ENCODE measurements around the gene PTGDR2.
"Not testable (repeated sequence)": the region's sequence is repeated elsewhere in the genome, so short reads cannot be mapped to it uniquely, and the experiment has no call there.

PTGDR2 gene

GRCh38 chr11:60840470-60841430 is 15.0 kb downstream of the PTGDR2 start:
- DNase-seq: no peak

DNA sequence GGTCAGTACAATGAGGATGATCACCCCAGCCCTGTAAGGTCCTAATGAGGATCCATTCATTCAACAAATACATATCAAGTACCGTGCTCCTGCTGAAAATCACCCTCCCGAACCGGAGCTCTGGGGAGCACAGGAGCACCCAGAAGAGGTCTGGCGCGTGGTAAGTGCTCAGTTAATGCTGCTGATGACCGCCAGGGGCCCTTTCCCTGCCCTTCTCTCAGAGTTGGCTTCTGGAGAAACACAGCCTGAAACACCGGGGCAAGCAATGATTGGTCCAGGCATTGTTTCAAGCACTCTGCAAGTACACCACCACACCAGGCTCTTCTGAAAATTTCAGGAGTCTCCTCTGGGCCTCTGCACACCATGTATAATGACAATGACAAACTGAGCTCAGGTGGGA is 17.6 kb downstream of the PTGDR2 start:
- no peak for DNase-seq

GRCh38 chr11:60836866-60837515 is 18.8 kb downstream of the PTGDR2 start:
- DNase-seq: no peak

- no peak for DNase-seq
Observed at GRCh38 chr11:60835534-60835846, 20.3 kb downstream of the PTGDR2 start.

- no peak for DNase-seq
Observed at GRCh38 chr11:60834742-60835533, 20.8 kb downstream of the PTGDR2 start.

DNA sequence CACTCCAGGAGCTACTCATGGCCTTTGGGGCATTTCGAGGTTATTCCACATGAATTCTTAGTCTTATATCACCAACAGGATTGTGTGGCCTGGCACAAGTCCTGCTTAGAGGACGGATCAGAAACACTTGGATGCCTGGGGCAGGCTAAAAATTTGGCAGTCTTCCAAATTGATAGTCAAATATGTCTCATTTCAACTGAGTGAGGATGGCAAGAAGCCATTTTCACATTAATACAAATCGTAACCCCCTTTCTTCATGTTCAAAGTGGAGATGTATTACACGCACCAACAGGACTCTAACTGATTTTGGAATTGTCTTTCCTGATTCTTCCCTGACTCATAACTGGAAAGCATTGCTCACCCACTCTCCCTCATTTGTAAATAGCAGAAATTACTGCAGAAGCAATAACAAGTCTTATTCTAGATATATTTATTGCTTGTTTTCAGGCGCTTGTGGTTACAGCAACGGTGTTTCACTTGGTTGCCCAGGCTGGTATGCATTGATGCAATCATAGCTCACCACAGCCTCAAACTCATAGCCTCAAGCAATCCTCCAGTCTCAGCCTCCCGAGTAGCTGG is 24.2 kb downstream of the PTGDR2 start:
- peak; percentile 64 for DNase-seq

DNA sequence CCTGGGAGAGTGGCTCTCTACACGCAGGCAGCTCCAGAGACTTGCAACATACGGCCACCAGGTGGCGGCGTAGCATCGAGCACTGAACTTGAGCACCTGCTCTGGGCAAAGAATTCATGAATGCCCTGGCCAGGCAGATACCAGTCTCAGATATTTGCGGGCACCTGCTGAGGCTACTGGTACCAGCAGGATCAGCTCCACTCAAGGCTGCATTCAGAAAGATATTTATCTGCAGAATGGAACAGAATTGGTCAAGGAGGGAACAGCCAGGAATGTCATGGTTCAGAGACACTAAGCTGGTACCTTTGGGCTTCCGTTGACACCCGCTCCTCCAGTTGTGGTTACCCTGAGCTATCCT is 24.6 kb downstream of the PTGDR2 start:
- peak; percentile 81 for DNase-seq

- no peak for DNase-seq
Observed at GRCh38 chr11:60830478-60831142, 25.1 kb downstream of the PTGDR2 start.

DNA sequence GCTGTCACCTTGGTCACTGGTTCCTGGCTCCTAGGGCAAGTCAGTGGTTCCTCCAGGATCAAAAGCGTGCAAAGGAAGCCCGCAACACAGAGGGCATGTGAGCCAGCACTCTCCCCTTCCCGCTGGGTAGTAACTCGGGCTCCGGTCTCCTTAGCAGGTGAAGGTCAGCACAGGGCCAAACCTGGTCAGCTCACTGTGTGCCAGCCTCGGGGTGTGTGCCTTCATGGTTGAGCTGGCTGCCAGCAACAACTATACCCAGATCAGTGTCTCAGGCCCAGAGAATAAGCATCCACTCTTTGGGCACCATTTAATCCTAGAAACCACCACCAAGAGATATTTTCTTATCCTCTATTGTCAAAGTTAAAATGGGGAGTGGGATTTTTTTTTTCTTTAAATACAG is 30.0 kb downstream of the PTGDR2 start:
- DNase-seq: no peak

- no peak for DNase-seq
Observed at GRCh38 chr11:60825118-60825517, 30.6 kb downstream of the PTGDR2 start.

DNA sequence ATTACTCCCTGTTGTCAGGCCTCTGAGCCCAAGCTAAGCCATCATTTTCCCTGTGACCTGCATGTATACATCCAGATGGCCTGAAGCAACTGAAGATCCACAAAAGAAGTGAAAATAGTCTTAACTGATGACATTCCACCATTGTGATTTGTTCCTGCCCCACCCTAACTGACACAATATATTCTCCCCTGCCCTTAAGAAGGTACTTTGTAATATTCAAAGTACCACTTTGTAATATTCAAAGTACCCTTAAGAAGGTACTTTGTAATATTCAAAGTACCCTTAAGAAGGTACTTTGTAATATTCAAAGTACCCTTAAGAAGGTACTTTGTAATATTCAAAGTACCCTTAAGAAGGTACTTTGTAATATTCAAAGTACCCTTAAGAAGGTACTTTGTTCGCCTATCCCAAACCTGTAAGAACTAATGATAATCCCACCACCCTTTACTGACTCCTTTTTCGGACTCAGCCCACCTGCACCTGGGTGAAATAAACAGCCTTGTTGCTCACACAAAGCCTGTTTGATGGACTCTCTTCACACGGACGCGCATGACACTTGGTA is 31.9 kb downstream of the PTGDR2 start:
- not testable (repeated sequence) for DNase-seq

DNA sequence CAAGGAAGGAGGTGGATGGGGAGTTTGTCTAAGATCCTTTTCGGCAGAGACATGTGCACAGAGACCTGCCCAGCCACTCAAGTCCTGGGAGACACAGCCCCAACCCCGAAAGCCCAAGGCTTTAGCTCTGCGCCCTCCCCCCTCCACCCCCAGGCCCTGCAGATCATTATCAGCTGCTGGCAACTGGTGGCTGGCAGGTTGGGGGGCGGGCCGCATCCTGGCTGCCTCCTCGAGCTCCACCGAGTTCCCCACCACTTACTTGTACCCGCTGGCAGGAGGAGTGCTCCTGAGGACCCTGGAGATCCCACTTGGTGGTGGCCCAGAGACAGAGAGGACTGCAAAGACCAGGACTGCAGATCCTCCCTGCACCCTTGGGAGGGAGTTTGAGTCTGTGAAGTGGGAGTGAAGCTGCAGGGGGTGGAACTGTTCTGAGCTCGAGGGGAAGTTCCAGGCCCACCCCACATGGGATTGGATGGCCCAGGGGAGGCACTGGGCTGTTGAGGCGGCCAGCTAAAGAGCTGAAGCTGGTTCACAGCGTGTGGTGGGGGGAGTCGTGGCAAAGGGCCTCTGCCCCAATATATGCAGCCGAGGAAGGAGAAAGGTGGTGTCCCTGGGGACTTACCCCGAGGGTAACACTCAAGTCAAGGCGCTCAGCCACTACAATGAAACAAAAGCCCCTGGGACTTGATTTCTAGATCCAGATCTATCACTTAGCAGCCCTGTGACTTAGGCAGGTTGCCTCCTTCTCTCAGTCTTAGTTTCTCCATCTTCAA is 33.7 kb downstream of the PTGDR2 start:
- no peak for DNase-seq

GRCh38 chr11:60818057-60818456 is 37.7 kb downstream of the PTGDR2 start:
- DNase-seq: no peak

- no peak for DNase-seq
Observed at GRCh38 chr11:60816590-60817157, 39.1 kb downstream of the PTGDR2 start.

- DNase-seq: no peak
Observed at GRCh38 chr11:60814112-60814511, 41.6 kb downstream of the PTGDR2 start.

- no peak for DNase-seq
Observed at GRCh38 chr11:60813324-60813723, 42.4 kb downstream of the PTGDR2 start.

GRCh38 chr11:60810569-60810968 is 45.2 kb downstream of the PTGDR2 start:
- DNase-seq: no peak

GRCh38 chr11:60810151-60810550 is 45.6 kb downstream of the PTGDR2 start:
- no peak for DNase-seq

DNA sequence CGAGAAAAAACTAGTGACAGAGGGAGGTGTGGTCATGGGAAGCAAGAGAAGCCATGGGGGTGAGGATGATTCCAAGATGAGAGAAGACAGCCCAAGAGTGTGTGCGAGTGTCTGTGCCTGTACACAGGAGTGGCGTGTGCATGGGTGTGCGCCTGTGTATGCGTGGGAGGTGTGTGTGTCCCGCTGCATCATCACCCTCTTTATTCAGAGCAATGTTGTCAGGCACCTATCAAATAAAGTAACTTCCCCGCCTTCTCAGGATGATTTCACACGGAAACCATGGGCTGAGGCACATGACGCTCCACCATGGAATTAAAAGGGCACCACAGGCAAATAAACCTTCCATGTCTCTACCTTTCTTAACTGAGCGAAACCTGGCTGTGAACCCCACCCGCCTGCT is 46.1 kb downstream of the PTGDR2 start:
- DNase-seq: no peak

GRCh38 chr11:60809249-60809648 is 46.5 kb downstream of the PTGDR2 start:
- no peak for DNase-seq

GRCh38 chr11:60803273-60803936 is 52.3 kb downstream of the PTGDR2 start:
- no peak for DNase-seq

All from NCI-H1105 (cell line).